H1 (cell line): ENCODE measurements around the gene C20orf141. TPM values are rescaled to one million over a fixed set of nuclear protein-coding genes. Genes with fewer than 3 reads are reported as not detected.

ENCODE experiments used
- CTCF ChIA-PET: fragments of 300-600 bp; sonication (Branson Sonifier 250); formaldehyde crosslinking; loops from one replicate; lab custom pipeline; 2021; ENCODE audit not compliant: partially characterized antibody; lab: Charles Lee
- POLR2A ChIA-PET: fragments of 300-600 bp; sonication (Branson Sonifier 250); formaldehyde crosslinking; loops from one replicate; lab custom pipeline; 2021; ENCODE audit warnings: inconsistent platforms; ENCODE audit not compliant: partially characterized antibody; lab: Charles Lee
- DNase-seq, 2 experiments: peaks; one replicate each; pipeline versions ENCODE4 v3.0.0 to v3.0.0-alpha.2; 2010 to 2022; ENCODE audit warnings: low spot score in 2 of 2, low read depth in 1 of 2, mixed read lengths in 1 of 2
- FAIRE-seq: peaks from 2 replicates; lab custom pipeline; 2011; peaks lifted over from hg19 to GRCh38; lab: Jason Lieb, UNC
- H2AFZ ChIP-seq: 2 replicates; pipeline ENCODE4 v1.8.1; 2012; ENCODE audit warnings: low read length, inconsistent platforms
- H2AK5ac ChIP-seq: 2 replicates; pipeline ENCODE4 v1.6.1; 2013; ENCODE audit warnings: low read depth, low read length
- H2BK120ac ChIP-seq: replicated peaks from 2 replicates; pipeline ENCODE3; 2013; ENCODE audit warnings: low read depth, low read length, inconsistent platforms
- H2BK12ac ChIP-seq: 2 replicates; pipeline ENCODE4 v1.6.1; 2013; ENCODE audit warnings: low read depth, low read length
- H2BK15ac ChIP-seq: 2 replicates; pipeline ENCODE4 v1.6.1; 2013; ENCODE audit warnings: low read length
- H2BK20ac ChIP-seq: 2 replicates; pipeline ENCODE4 v1.6.1; 2013; ENCODE audit warnings: low read length
- H2BK5ac ChIP-seq: 2 replicates; pipeline ENCODE4 v1.6.1; 2013; ENCODE audit warnings: low read depth, low read length
- H3K14ac ChIP-seq: 2 replicates; pipeline ENCODE4 v1.6.1; 2013; ENCODE audit warnings: inconsistent platforms; ENCODE audit not compliant: insufficient read length
- H3K18ac ChIP-seq: 2 replicates; pipeline ENCODE4 v1.6.1; 2013; ENCODE audit warnings: low read length; ENCODE audit errors: extremely low read depth
- H3K23ac ChIP-seq: 2 replicates; pipeline ENCODE4 v1.6.1; 2013; ENCODE audit warnings: inconsistent platforms; ENCODE audit not compliant: insufficient read length
- H3K23me2 ChIP-seq: 2 replicates; pipeline ENCODE4 v1.6.1; 2013; ENCODE audit warnings: low read depth, low read length
- H3K27ac ChIP-seq: 2 replicates; pipeline ENCODE4 v1.6.1; 2011; ENCODE audit warnings: low read depth, low read length, inconsistent platforms
- H3K27me3 ChIP-seq, 4 experiments: replicated peaks in 1 of 4; 1 replicate in 1 of 4; 2 replicates in 3 of 4; pipeline versions ENCODE4 v1.6.1 to v1.8.1; 2011 to 2013; ENCODE audit warnings: low read length in 3 of 4, mild to moderate bottlenecking in 3 of 4, inconsistent platforms in 2 of 4, mixed read lengths in 2 of 4, moderate library complexity in 1 of 4; ENCODE audit not compliant: control insufficient read depth in 3 of 4, insufficient read depth in 3 of 4; ENCODE audit errors: extremely low read depth in 1 of 4
- H3K36me3 ChIP-seq, 4 experiments: 2 replicates each; pipeline versions ENCODE4 v1.6.1 to v1.8.1; 2011 to 2013; ENCODE audit warnings: mild to moderate bottlenecking in 4 of 4, low read length in 3 of 4, moderate library complexity in 2 of 4, control low read depth in 1 of 4, inconsistent platforms in 1 of 4; ENCODE audit not compliant: insufficient read depth in 4 of 4, control insufficient read depth in 2 of 4
- H3K4ac ChIP-seq: replicated peaks from 2 replicates; pipeline ENCODE3; 2013; ENCODE audit warnings: low read length, low read depth, mixed read lengths, inconsistent platforms; ENCODE audit not compliant: insufficient read length
- H3K4me1 ChIP-seq, 4 experiments: replicated peaks in 1 of 4; 1 replicate in 1 of 4; 2 replicates in 3 of 4; pipeline versions ENCODE4 v1.6.1 to v1.8.1; 2011 to 2013; ENCODE audit warnings: low read length in 3 of 4, inconsistent platforms in 2 of 4, mixed read lengths in 1 of 4; ENCODE audit not compliant: insufficient read depth in 4 of 4, control insufficient read depth in 3 of 4
- H3K4me2 ChIP-seq, 2 experiments: 2 replicates each; pipeline versions ENCODE4 v1.6.1 to v1.8.1; 2011 to 2013; ENCODE audit warnings: low read depth in 2 of 2, low read length in 2 of 2, control low read depth in 1 of 2, inconsistent platforms in 1 of 2, mild to moderate bottlenecking in 1 of 2; ENCODE audit not compliant: insufficient read depth in 1 of 2
- H3K4me3 ChIP-seq, 4 experiments: fragments of 200-600, 300-600 bp in 1 of 4; sonication (generic), shearing (Covaris generic), sonication (Bioruptor Twin) in 1 of 4; 2 replicates each; pipeline versions ENCODE4 v1.5.1 to v1.8.1; 2011 to 2016; ENCODE audit warnings: low read length in 4 of 4, low read depth in 3 of 4, control low read depth in 2 of 4, inconsistent platforms in 2 of 4, mild to moderate bottlenecking in 2 of 4, mixed read lengths in 1 of 4, moderate library complexity in 1 of 4; ENCODE audit not compliant: insufficient read depth in 2 of 4; ENCODE audit errors: extremely low read depth in 1 of 4
- H3K56ac ChIP-seq: replicated peaks from 2 replicates; pipeline ENCODE3; 2013; ENCODE audit warnings: low read depth, mild to moderate bottlenecking, mixed read lengths, low read length, inconsistent platforms; ENCODE audit not compliant: insufficient read length
- H3K79me1 ChIP-seq: 2 replicates; pipeline ENCODE4 v1.6.1; 2013; ENCODE audit warnings: low read depth, low read length, control low read depth
- H3K79me2 ChIP-seq, 2 experiments: 2 replicates each; pipeline versions ENCODE4 v1.6.1 to v1.8.1; 2012 to 2013; ENCODE audit warnings: low read length in 2 of 2, mild to moderate bottlenecking in 2 of 2, inconsistent platforms in 1 of 2; ENCODE audit not compliant: insufficient read depth in 2 of 2, control insufficient read depth in 1 of 2
- H3K9ac ChIP-seq, 4 experiments: replicated peaks in 1 of 4; 1 replicate in 1 of 4; 2 replicates in 3 of 4; pipeline versions ENCODE4 v1.6.1 to v1.8.1; 2011 to 2013; ENCODE audit warnings: low read depth in 3 of 4, low read length in 3 of 4, control low read depth in 2 of 4, mild to moderate bottlenecking in 2 of 4, moderate library complexity in 2 of 4, inconsistent platforms in 1 of 4; ENCODE audit errors: extremely low read depth in 1 of 4
- H3K9me3 ChIP-seq, 2 experiments: 2 replicates each; pipeline versions ENCODE4 v1.6.1 to v1.8.1; 2012 to 2013; ENCODE audit warnings: mild to moderate bottlenecking in 2 of 2, moderate library complexity in 2 of 2, control low read depth in 1 of 2, inconsistent platforms in 1 of 2, low read depth in 1 of 2, low read length in 1 of 2, mixed read lengths in 1 of 2; ENCODE audit not compliant: insufficient read depth in 2 of 2
- H4K20me1 ChIP-seq, 2 experiments: replicated peaks in 1 of 2; 2 replicates each; pipeline versions ENCODE3 to v1.8.1; 2011 to 2013; ENCODE audit warnings: inconsistent platforms in 2 of 2, low read length in 2 of 2, mild to moderate bottlenecking in 1 of 2; ENCODE audit not compliant: insufficient read depth in 2 of 2, control insufficient read depth in 1 of 2
- H4K5ac ChIP-seq: 2 replicates; pipeline ENCODE4 v1.6.1; 2013; ENCODE audit warnings: low read length, low read depth, mixed read lengths, inconsistent platforms; ENCODE audit not compliant: insufficient read length
- H4K8ac ChIP-seq: 2 replicates; pipeline ENCODE4 v1.8.0; 2013; ENCODE audit warnings: mild to moderate bottlenecking, moderate library complexity, low read length, inconsistent platforms; ENCODE audit not compliant: insufficient read depth; ENCODE audit errors: extremely low read depth
- H4K91ac ChIP-seq: replicated peaks from 2 replicates; pipeline ENCODE3; 2013; ENCODE audit warnings: low read length, mixed read lengths, inconsistent platforms; ENCODE audit not compliant: insufficient read length
- CBX5 ChIP-seq: fragments of 300-800, 300-1000 bp; sonication (generic); IDR thresholded peaks from 2 replicates; pipeline ENCODE4 v1.7.1; 2016; ENCODE audit warnings: antibody characterized with exemption, low read length, low read depth
- CBX8 ChIP-seq: fragments of 300-800, 300-1000 bp; sonication (generic); IDR thresholded peaks from 2 replicates; pipeline ENCODE4 v1.7.1; 2016; ENCODE audit warnings: low read depth, low read length, borderline replicate concordance
- JUN ChIP-seq: IDR thresholded peaks from 2 replicates; pipeline ENCODE4 v1.6.1; 2011; ENCODE audit warnings: low read depth, mild to moderate bottlenecking, improper control_type of control experiment, low read length
- TAF1 ChIP-seq: IDR thresholded peaks from 2 replicates; pipeline ENCODE4 v1.6.1; 2011; ENCODE audit warnings: mild to moderate bottlenecking, low read depth, low read length
- WGBS, 2 experiments: shearing (Covaris generic) in 1 of 2; methylation state at CpG; one replicate each; pipeline versions ENCODE4 v1.1.6 to v1.1.7; 2013 to 2015; ENCODE audit warnings: low lambda C conversion rate in 2 of 2, mixed read lengths in 2 of 2, inconsistent platforms in 1 of 2, low coverage in 1 of 2, missing lambda C conversion rate in 1 of 2; ENCODE audit not compliant: insufficient replicate concordance in 2 of 2, insufficient coverage in 1 of 2, insufficient read length in 1 of 2; ENCODE audit errors: extremely low coverage in 1 of 2, missing lambda C conversion rate in 1 of 2; 5-methylcytosine and 5-hydroxymethylcytosine counted together
- polyA plus RNA-seq, 7 experiments: library from polyadenylated mRNA; depleted of rRNA in 3 of 7; stranded (reverse) in 5 of 7; unstranded in 2 of 7; fragments of >200 nt in 5 of 7; fragments of 200-250 nt in 2 of 7; gene quantifications; 1 replicate in 5 of 7; 2 replicates in 1 of 7; 4 replicates in 1 of 7; pipeline versions ENCODE4 v1.2.1 to v1.2.3, GENCODE V29; 2011 to 2013; ENCODE audit warnings: missing spikeins in 2 of 7, mixed read lengths in 2 of 7
- total RNA-seq: library from RNA; stranded (reverse); fragmentation: NEBNext Ultra II Directional; extraction: Animal tissue kit (Norgen Biotek cat#: 25700); gene quantifications from 2 replicates; pipeline ENCODE4 v1.2.1, GENCODE V29; 2021

C20orf141 gene
- total and polyA plus RNA-seq, 2 of the 8 experiments (the other 6 are each of a cell fraction or from before 2014, with no cell fraction given), result not detected

DNA sequence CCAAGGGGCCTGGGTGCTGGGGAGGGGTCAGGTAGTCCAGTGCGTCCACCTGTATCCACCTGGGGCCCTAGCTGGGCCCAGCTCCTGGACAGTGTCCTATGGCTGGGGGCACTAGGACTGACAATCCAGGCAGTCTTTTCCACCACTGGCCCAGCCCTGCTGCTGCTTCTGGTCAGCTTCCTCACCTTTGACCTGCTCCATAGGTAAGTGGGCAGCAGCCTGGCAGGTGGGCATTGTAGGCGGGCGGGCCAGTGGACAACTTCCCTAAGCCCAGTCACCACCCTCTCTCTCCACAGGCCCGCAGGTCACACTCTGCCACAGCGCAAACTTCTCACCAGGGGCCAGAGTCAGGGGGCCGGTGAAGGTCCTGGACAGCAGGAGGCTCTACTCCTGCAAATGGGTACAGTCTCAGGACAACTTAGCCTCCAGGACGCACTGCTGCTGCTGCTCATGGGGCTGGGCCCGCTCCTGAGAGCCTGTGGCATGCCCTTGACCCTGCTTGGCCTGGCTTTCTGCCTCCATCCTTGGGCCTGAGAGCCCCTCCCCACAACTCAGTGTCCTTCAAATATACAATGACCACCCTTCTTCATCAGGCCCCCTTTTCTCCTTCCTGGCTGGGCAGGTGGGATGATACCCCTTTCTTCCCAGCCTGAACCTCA lies 584 bp downstream of the C20orf141 start:
- no peak overlapping the region for H3K27ac ChIP-seq
- POLR2A ChIA-PET, result no interaction called here

More for the DNA sequence above, 584 bp downstream of the C20orf141 start:
- H2BK120ac ChIP-seq, result no peak overlapping the region
- H2BK5ac ChIP-seq, result no peak overlapping the region
- H2AFZ ChIP-seq, result no peak overlapping the region
- no peak overlapping the region for H2BK20ac ChIP-seq
- H4K20me1 ChIP-seq, result no peaks in the 10 kb centered on the region
- no peak overlapping the region for H3K9ac ChIP-seq
- no peaks in the 10 kb centered on the region for H3K79me2 ChIP-seq
- H2AK5ac ChIP-seq, result no peak overlapping the region
- H3K56ac ChIP-seq, result no peak overlapping the region
- H2BK15ac ChIP-seq, result no peak overlapping the region
- no peak overlapping the region for H3K18ac ChIP-seq
- H2BK12ac ChIP-seq, result no peak overlapping the region
- H4K8ac ChIP-seq, result no peak overlapping the region
- 89% methylated on average over 8 of the region's 8 CpGs; no CpG with 5 or more reads in 1 of the 2 experiments for WGBS, 2 experiments
- FAIRE-seq (no peak), DNase-seq (no peak)
- no peaks in the 10 kb centered on the region for H3K36me3 ChIP-seq
- H3K4me3 ChIP-seq, result no peak overlapping the region
- H3K23me2 ChIP-seq, result peaks cover 1% of the 10 kb centered on the region; the same call in 1 of the 2 replicates
- peaks cover 0 to 6% (median 4%) of the 10 kb centered on the region in 4 experiments; a peak in 6 of 7 replicates for H3K4me1 ChIP-seq
- H3K23ac ChIP-seq, result no peak overlapping the region
- 0 out of 4 replicates have a peak, but pooled peaks cover 0 to 7% of the 10 kb centered on the region in 2 experiments for H3K9me3 ChIP-seq
- CTCF ChIA-PET, result interaction anchor here (1.4 kb wide), 1 partner anchor 60 kb away, joined by 5 read pairs; no protein-coding TSS in a partner anchor
- no peak overlapping the region for H4K5ac ChIP-seq
- TF ChIP-seq JUN (no peak), CBX8 (no peak), CBX5 (no peak), TAF1 (no peak)
- H3K79me1 ChIP-seq, result no peaks in the 10 kb centered on the region
- no peak overlapping the region for H3K4me2 ChIP-seq
- peaks cover 3 to 19% (median 12%) of the 10 kb centered on the region in 4 experiments for H3K27me3 ChIP-seq
- H3K14ac ChIP-seq, result no peak overlapping the region
- H4K91ac ChIP-seq, result no peak overlapping the region
- H3K4ac ChIP-seq, result no peak overlapping the region
